HG03135 (cell line): ENCODE data around the gene MMS22L.

Experiments used
- ATAC-seq: cut with Tn5 transposase; IDR thresholded peaks from one replicate; pipeline ENCODE4 v1.9.1; 2021; ENCODE audit warnings: mild to moderate bottlenecking, moderate library complexity; ENCODE audit not compliant: unreplicated experiment

Gene MMS22L

GRCh38 chr6:97092673-97093305, 190.2 kb downstream of the MMS22L start:
- ATAC-seq, result no peak
